ENCODE measurements around the gene PRRG1.
"Not testable (repeated sequence)": the region's sequence is repeated elsewhere in the genome, so short reads cannot be mapped to it uniquely, and the experiment has no call there.

Gene PRRG1

GRCh38 chrX:37437160-37437559 is 88.0 kb downstream of the PRRG1 start:
- TF ChIP-seq CTCF (conservative IDR thresholded peaks at IDR 0.05; ENCODE audit: low read depth, low read length): no peak
- DNase-seq (ENCODE audit: low read depth): no peak
- H3K4me3 ChIP-seq (ENCODE audit: low read depth, low read length): no peak overlapping the region

- no peak for TF ChIP-seq CTCF (conservative IDR thresholded peaks at IDR 0.05; ENCODE audit: low read depth, low read length)
- no peak overlapping the region for H3K4me3 ChIP-seq (ENCODE audit: low read depth, low read length)
- no peak for DNase-seq (ENCODE audit: low read depth)
Observed at GRCh38 chrX:37441377-37441776, 92.2 kb downstream of the PRRG1 start.

- no peak overlapping the region for H3K4me3 ChIP-seq (ENCODE audit: low read depth, low read length)
- no peak for TF ChIP-seq CTCF (conservative IDR thresholded peaks at IDR 0.05; ENCODE audit: low read depth, low read length)
- DNase-seq (ENCODE audit: low read depth): no peak
Observed at GRCh38 chrX:37445182-37445581, 96.0 kb downstream of the PRRG1 start.

- no peak for TF ChIP-seq CTCF (conservative IDR thresholded peaks at IDR 0.05; ENCODE audit: low read depth, low read length)
Observed at GRCh38 chrX:37453821-37454220, 104.7 kb downstream of the PRRG1 start.

GRCh38 chrX:37454537-37455285 is 105.5 kb downstream of the PRRG1 start:
- peak; percentile 53 for DNase-seq (ENCODE audit: low read depth)
- H3K4me3 ChIP-seq (ENCODE audit: low read depth, low read length): no peak overlapping the region
- no peak for TF ChIP-seq CTCF (conservative IDR thresholded peaks at IDR 0.05; ENCODE audit: low read depth, low read length)

More at GRCh38 chrX:37453821-37454220, 104.7 kb downstream of the PRRG1 start:
- H3K4me3 ChIP-seq (ENCODE audit: low read depth, low read length): no peak overlapping the region
- no peak for DNase-seq (ENCODE audit: low read depth)

- peak; percentile 30 for DNase-seq (ENCODE audit: low read depth)
- no peak for TF ChIP-seq CTCF (conservative IDR thresholded peaks at IDR 0.05; ENCODE audit: low read depth, low read length)
- no peak overlapping the region for H3K4me3 ChIP-seq (ENCODE audit: low read depth, low read length)
Observed at GRCh38 chrX:37455381-37455780, 106.2 kb downstream of the PRRG1 start.

GRCh38 chrX:37460285-37460684 is 111.1 kb downstream of the PRRG1 start:
- not testable (repeated sequence) for H3K4me3 ChIP-seq (ENCODE audit: low read depth, low read length); DNase-seq (ENCODE audit: low read depth)

Data from choroid plexus epithelial cell (primary cell).